ENCODE data around the gene SNRNP35.

DNA sequence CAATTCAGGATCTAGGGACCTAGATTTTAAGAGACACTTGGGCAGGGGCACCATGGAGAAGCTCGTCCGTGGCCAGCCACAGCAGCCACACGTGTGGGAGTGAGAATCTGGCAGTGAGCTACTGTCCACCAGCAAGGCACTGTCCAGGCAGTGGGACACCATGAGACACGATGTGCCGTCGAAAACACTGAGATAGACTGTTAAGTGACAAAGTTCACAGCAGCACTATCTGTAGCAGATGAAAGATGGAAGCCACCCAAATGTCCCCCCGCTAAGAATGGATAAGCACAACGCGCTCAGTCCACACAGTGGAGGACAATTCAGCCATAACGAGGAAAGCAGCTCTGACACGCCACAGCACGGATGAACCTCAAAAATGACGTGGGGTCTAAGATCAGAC, 55.9 kb downstream of the SNRNP35 start:
- TF ChIP-seq, protein P1, sequence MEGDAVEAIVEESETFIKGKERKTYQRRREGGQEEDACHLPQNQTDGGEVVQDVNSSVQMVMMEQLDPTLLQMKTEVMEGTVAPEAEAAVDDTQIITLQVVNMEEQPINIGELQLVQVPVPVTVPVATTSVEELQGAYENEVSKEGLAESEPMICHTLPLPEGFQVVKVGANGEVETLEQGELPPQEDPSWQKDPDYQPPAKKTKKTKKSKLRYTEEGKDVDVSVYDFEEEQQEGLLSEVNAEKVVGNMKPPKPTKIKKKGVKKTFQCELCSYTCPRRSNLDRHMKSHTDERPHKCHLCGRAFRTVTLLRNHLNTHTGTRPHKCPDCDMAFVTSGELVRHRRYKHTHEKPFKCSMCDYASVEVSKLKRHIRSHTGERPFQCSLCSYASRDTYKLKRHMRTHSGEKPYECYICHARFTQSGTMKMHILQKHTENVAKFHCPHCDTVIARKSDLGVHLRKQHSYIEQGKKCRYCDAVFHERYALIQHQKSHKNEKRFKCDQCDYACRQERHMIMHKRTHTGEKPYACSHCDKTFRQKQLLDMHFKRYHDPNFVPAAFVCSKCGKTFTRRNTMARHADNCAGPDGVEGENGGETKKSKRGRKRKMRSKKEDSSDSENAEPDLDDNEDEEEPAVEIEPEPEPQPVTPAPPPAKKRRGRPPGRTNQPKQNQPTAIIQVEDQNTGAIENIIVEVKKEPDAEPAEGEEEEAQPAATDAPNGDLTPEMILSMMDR (IDR thresholded peaks at IDR 0.05): no peak
- no peak for TF ChIP-seq ZFX (IDR thresholded peaks at IDR 0.05; ENCODE audit: borderline replicate concordance)
